ENCODE measurements around the gene RPUSD3.
"Not testable (repeated sequence)": the region's sequence is repeated elsewhere in the genome, so short reads cannot be mapped to it uniquely, and the experiment has no call there.

RPUSD3 gene

GRCh38 chr3:9876991-9877390, 33.2 kb upstream of the RPUSD3 start:
- TF ChIP-seq CTCF (IDR thresholded peaks at IDR 0.05; ENCODE audit: borderline replicate concordance, insufficient read depth, low read depth, low read length): no peak
- no peak overlapping the region for H3K4me3 ChIP-seq (ENCODE audit: low read depth, low read length)

GRCh38 chr3:9876255-9876654, 32.4 kb upstream of the RPUSD3 start:
- not testable (repeated sequence) for H3K4me3 ChIP-seq (ENCODE audit: low read depth, low read length)

GRCh38 chr3:9875448-9875847, 31.6 kb upstream of the RPUSD3 start:
- no peak for TF ChIP-seq CTCF (IDR thresholded peaks at IDR 0.05; ENCODE audit: borderline replicate concordance, insufficient read depth, low read depth, low read length)
- no peak overlapping the region for H3K4me3 ChIP-seq (ENCODE audit: low read depth, low read length)

GRCh38 chr3:9872067-9872466, 28.3 kb upstream of the RPUSD3 start:
- H3K4me3 ChIP-seq (ENCODE audit: low read depth, low read length): not testable (repeated sequence)

GRCh38 chr3:9870978-9871377, 27.2 kb upstream of the RPUSD3 start:
- H3K4me3 ChIP-seq (ENCODE audit: low read depth, low read length): no peak overlapping the region
- TF ChIP-seq CTCF (IDR thresholded peaks at IDR 0.05; ENCODE audit: borderline replicate concordance, insufficient read depth, low read depth, low read length): no peak

- no peak for TF ChIP-seq CTCF (IDR thresholded peaks at IDR 0.05; ENCODE audit: borderline replicate concordance, insufficient read depth, low read depth, low read length)
- H3K4me3 ChIP-seq (ENCODE audit: low read depth, low read length): no peak overlapping the region
These were observed 26.1 kb upstream of the RPUSD3 start for GRCh38 chr3:9869955-9870354.

- TF ChIP-seq CTCF (IDR thresholded peaks at IDR 0.05; ENCODE audit: borderline replicate concordance, insufficient read depth, low read depth, low read length): no peak
- no peak overlapping the region for H3K4me3 ChIP-seq (ENCODE audit: low read depth, low read length)
These were observed 23.3 kb upstream of the RPUSD3 start for GRCh38 chr3:9867106-9867505.

- TF ChIP-seq CTCF (IDR thresholded peaks at IDR 0.05; ENCODE audit: borderline replicate concordance, insufficient read depth, low read depth, low read length): no peak
- H3K4me3 ChIP-seq (ENCODE audit: low read depth, low read length): no peak overlapping the region
These were observed 22.8 kb upstream of the RPUSD3 start for GRCh38 chr3:9866639-9867038.

- H3K4me3 ChIP-seq (ENCODE audit: low read depth, low read length): not testable (repeated sequence)
These were observed 21.4 kb upstream of the RPUSD3 start for GRCh38 chr3:9865125-9865637.
